Keratinocyte (primary cell): ENCODE measurements around the gene ERC2. TPM values are rescaled to one million over a fixed set of nuclear protein-coding genes. Genes with fewer than 3 reads are reported as not detected.

ENCODE experiments used
- DNase-seq: peaks from one replicate; pipeline ENCODE4 v3.0.0-alpha.2; 2011; ENCODE audit warnings: low read depth, missing footprints, low spot score
- FAIRE-seq: peaks from 2 replicates; lab custom pipeline; 2011; peaks lifted over from hg19 to GRCh38; lab: Jason Lieb, UNC
- H2AFZ ChIP-seq: 2 replicates; pipeline ENCODE4 v1.6.0; 2012; ENCODE audit warnings: low read length, control low read depth, inconsistent platforms; ENCODE audit not compliant: control insufficient read depth
- H3K27ac ChIP-seq: 2 replicates; pipeline ENCODE4 v1.5.1; 2011; ENCODE audit warnings: low read length; ENCODE audit not compliant: control insufficient read depth, insufficient read depth
- H3K27me3 ChIP-seq: 3 replicates; pipeline ENCODE4 v1.6.0; 2011; ENCODE audit warnings: low read length; ENCODE audit not compliant: control insufficient read depth, insufficient read depth; ENCODE audit errors: extremely low read depth
- H3K36me3 ChIP-seq, 2 experiments: 2 replicates in 1 of 2; 3 replicates in 1 of 2; pipeline ENCODE4 v1.5.1; 2011; ENCODE audit warnings: low read length in 2 of 2, mild to moderate bottlenecking in 1 of 2; ENCODE audit not compliant: control insufficient read depth in 2 of 2, insufficient read depth in 2 of 2; ENCODE audit errors: extremely low read depth in 1 of 2
- H3K4me1 ChIP-seq: 3 replicates; pipeline ENCODE4 v1.5.1; 2011; ENCODE audit warnings: low read length; ENCODE audit not compliant: control insufficient read depth, insufficient read depth; ENCODE audit errors: extremely low read depth
- H3K4me2 ChIP-seq: 3 replicates; pipeline ENCODE4 v1.6.0; 2011; ENCODE audit warnings: low read depth, low read length; ENCODE audit not compliant: control insufficient read depth, insufficient read depth; ENCODE audit errors: extremely low read depth
- H3K4me3 ChIP-seq, 3 experiments: fragments of 200-600 bp in 1 of 3; sonication (generic) in 1 of 3; 2 replicates in 2 of 3; 3 replicates in 1 of 3; pipeline ENCODE4 v1.5.1; 2011 to 2016; ENCODE audit warnings: low read length in 3 of 3, mild to moderate bottlenecking in 3 of 3, control low read depth in 2 of 3, inconsistent platforms in 1 of 3, low read depth in 1 of 3, mixed read lengths in 1 of 3, mixed run types in 1 of 3, moderate library complexity in 1 of 3; ENCODE audit not compliant: control insufficient read depth in 2 of 3, insufficient read depth in 2 of 3; ENCODE audit errors: extremely low read depth in 1 of 3
- H3K79me2 ChIP-seq: 2 replicates; pipeline ENCODE4 v1.6.0; 2012; ENCODE audit warnings: low read length; ENCODE audit not compliant: control insufficient read depth, insufficient read depth
- H3K9ac ChIP-seq: 3 replicates; pipeline ENCODE4 v1.6.0; 2011; ENCODE audit warnings: low read length; ENCODE audit not compliant: control insufficient read depth, insufficient read depth; ENCODE audit errors: extremely low read depth
- H3K9me1 ChIP-seq: 3 replicates; pipeline ENCODE4 v1.6.0; 2011; ENCODE audit warnings: low read length; ENCODE audit not compliant: control insufficient read depth, insufficient read depth; ENCODE audit errors: extremely low read depth
- H3K9me3 ChIP-seq: 2 replicates; pipeline ENCODE4 v1.5.1; 2012; ENCODE audit warnings: low read depth, low read length; ENCODE audit not compliant: control insufficient read depth
- H4K20me1 ChIP-seq: 3 replicates; pipeline ENCODE4 v1.6.0; 2011; ENCODE audit warnings: low read length; ENCODE audit not compliant: control insufficient read depth, insufficient read depth; ENCODE audit errors: extremely low read depth
- EZH2 ChIP-seq: IDR thresholded peaks from one replicate; pipeline ENCODE4 v1.6.1; 2012; ENCODE audit warnings: inconsistent platforms, mild to moderate bottlenecking, low read length, moderate library complexity
- dilution Hi-C: fragments of 300-500 bp; cut with MboI; formaldehyde crosslinking; loops from one replicate; pipeline ENCODE4 v1.7.0; 2020; ENCODE audit warnings: low sequenced_read_pairs; ENCODE audit not compliant: extremely low pct_ligation_motif_present
- polyA plus RNA-seq, 5 experiments: library from polyadenylated mRNA; depleted of rRNA in 3 of 5; stranded (reverse) in 3 of 5; stranded (forward) in 1 of 5; unstranded in 1 of 5; fragments of >200 nt; gene quantifications; 1 replicate in 1 of 5; 2 replicates in 3 of 5; 3 replicates in 1 of 5; pipeline versions ENCODE4 v1.2.1 to v1.2.3, GENCODE V29; 2011 to 2012; ENCODE audit warnings: missing spikeins in 2 of 5, low read depth in 1 of 5, low replicate concordance in 1 of 5
- TF ChIP-seq, protein P1 (sequence below), 3 experiments: IDR thresholded peaks in 1 of 3; conservative IDR thresholded peaks in 1 of 3; optimal IDR thresholded peaks in 1 of 3; 2 replicates in 2 of 3; 3 replicates in 1 of 3; pipeline versions ENCODE3 to v1.5.1; 2011; ENCODE audit warnings: low read length in 3 of 3, mild to moderate bottlenecking in 3 of 3, moderate library complexity in 2 of 3, control low read depth in 1 of 3, inconsistent platforms in 1 of 3; ENCODE audit not compliant: insufficient read depth in 2 of 3; ENCODE audit errors: extremely low read depth in 1 of 3

The ERC2 gene
- polyA plus RNA-seq, 1 donor (not counting 4 experiments of a cell fraction or from before 2014, with no cell fraction given), result 0.08 TPM

DNA sequence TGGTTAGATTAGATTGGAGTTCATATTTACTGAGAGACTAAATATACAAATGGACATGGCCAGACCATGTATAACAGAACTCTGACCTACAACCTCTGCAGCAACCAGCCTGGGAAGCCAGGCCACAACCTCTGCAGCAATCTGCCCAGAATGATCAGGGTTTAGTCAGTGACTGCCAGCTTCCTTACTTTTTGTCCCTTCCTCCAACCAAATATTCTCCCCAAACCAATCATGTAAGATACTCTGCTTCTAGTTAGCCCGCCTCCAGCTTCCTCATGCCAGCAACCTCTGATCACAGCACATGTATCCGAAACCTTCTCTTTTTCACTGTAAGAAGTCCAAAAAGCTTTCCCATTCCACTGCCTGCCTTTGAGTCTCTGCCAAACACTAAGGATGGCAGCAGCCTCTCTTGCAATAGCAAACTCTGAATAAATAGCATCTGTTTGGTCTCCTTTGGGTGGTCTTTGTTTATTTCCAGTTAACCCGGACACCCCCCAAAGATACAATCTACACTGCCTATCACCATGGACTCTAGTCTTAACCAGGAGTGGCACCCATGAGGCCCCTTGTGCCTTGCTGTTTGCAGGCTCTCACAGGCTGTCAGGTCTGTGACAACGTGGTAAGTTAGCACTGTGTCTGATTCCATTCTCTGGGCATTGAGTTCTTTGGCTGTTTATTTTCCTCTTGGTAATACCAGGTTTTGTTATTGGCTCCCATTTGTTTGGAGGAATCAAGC lies 102.2 kb downstream of the ERC2 start:
- Histone ChIP-seq H2AFZ (no peak overlapping the region), H3K27me3 (no peaks in the 10 kb centered on the region), H3K79me2 (no peaks in the 10 kb centered on the region), H3K9me3 (no peaks in the 10 kb centered on the region), H4K20me1 (no peaks in the 10 kb centered on the region), H3K9me1 (no peaks in the 10 kb centered on the region), H3K4me1 (no peaks in the 10 kb centered on the region), H3K4me3 (no peak overlapping the region), H3K4me2 (no peak overlapping the region), H3K36me3 (no peaks in the 10 kb centered on the region), H3K27ac (no peak overlapping the region), H3K9ac (no peak overlapping the region)
- no peak for FAIRE-seq
- DNase-seq, result no peak
- TF ChIP-seq, protein P1, sequence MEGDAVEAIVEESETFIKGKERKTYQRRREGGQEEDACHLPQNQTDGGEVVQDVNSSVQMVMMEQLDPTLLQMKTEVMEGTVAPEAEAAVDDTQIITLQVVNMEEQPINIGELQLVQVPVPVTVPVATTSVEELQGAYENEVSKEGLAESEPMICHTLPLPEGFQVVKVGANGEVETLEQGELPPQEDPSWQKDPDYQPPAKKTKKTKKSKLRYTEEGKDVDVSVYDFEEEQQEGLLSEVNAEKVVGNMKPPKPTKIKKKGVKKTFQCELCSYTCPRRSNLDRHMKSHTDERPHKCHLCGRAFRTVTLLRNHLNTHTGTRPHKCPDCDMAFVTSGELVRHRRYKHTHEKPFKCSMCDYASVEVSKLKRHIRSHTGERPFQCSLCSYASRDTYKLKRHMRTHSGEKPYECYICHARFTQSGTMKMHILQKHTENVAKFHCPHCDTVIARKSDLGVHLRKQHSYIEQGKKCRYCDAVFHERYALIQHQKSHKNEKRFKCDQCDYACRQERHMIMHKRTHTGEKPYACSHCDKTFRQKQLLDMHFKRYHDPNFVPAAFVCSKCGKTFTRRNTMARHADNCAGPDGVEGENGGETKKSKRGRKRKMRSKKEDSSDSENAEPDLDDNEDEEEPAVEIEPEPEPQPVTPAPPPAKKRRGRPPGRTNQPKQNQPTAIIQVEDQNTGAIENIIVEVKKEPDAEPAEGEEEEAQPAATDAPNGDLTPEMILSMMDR (optimal IDR thresholded peaks at IDR 0.05 in 1 of 3, IDR thresholded peaks at IDR 0.05 in 1 of 3, conservative IDR thresholded peaks at IDR 0.05 in 1 of 3; ENCODE audit: extremely low read depth in 1 of 3, insufficient read depth in 2 of 3, low read length in 3 of 3), result no peak
- TF ChIP-seq EZH2, result no peak
- dilution Hi-C loops, result no loop called here

DNA sequence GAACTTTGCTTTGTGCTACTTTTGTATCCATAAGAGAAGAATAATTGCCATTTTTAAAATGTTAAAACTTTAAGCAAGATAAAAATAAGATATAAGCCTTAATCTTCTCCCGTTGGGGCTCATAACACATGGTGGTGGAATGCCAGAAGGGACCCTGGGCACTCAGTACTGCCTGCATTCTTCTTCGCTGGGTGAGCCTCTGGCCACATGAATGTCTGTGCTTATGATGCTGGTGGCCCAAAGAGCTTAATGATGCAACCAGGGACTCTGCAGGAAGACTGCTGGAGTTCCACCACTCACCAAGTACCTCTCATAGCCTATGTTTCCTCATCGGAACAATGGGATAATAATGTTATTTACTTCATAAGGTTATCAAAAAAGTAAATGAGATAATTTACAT lies 103.6 kb downstream of the ERC2 start:
- H3K4me3 ChIP-seq, result no peak overlapping the region
- H3K27me3 ChIP-seq, result no peaks in the 10 kb centered on the region
- H4K20me1 ChIP-seq, result no peaks in the 10 kb centered on the region
- no peaks in the 10 kb centered on the region for H3K9me1 ChIP-seq
- H3K79me2 ChIP-seq, result no peaks in the 10 kb centered on the region
- no peak overlapping the region for H3K9ac ChIP-seq
- H2AFZ ChIP-seq, result no peak overlapping the region
- H3K9me3 ChIP-seq, result no peaks in the 10 kb centered on the region
- TF ChIP-seq EZH2, result no peak
- TF ChIP-seq, protein P1 (optimal IDR thresholded peaks at IDR 0.05 in 1 of 3, IDR thresholded peaks at IDR 0.05 in 1 of 3, conservative IDR thresholded peaks at IDR 0.05 in 1 of 3; ENCODE audit: extremely low read depth in 1 of 3, insufficient read depth in 2 of 3, low read length in 3 of 3), result no peak
- DNase-seq, result no peak
- dilution Hi-C loops, result no loop called here
- no peaks in the 10 kb centered on the region for H3K4me1 ChIP-seq
- no peak for FAIRE-seq
- no peaks in the 10 kb centered on the region for H3K36me3 ChIP-seq
- no peak overlapping the region for H3K4me2 ChIP-seq
- no peak overlapping the region for H3K27ac ChIP-seq
